Fibroblast of gingiva (primary cell): ENCODE data around the gene CXCL11.
A peak's percentile ranks its signal among the peaks of the same experiment; 100 is the strongest.
"Not testable (repeated sequence)": the region's sequence is repeated elsewhere in the genome, so short reads cannot be mapped to it uniquely, and the experiment has no call there.

ENCODE experiments used
- DNase-seq: peaks from one replicate; pipeline ENCODE4 v3.0.0-alpha.2; 2011; ENCODE audit warnings: low read depth

CXCL11 gene

GRCh38 chr4:76035799-76036380 is at the start of gene CXCL11:
TSS of gene CXCL11 (minus strand) at chr4:76036070. CDS start at chr4:76035987, 83 bp downstream.
- no peak for DNase-seq

- no peak for DNase-seq
Measured at GRCh38 chr4:76084542-76084941, 48.7 kb upstream of the CXCL11 start.

GRCh38 chr4:76083386-76083988 is 47.6 kb upstream of the CXCL11 start:
- no peak for DNase-seq

GRCh38 chr4:76078033-76078613 is 42.3 kb upstream of the CXCL11 start:
- DNase-seq, result peak; percentile 5

GRCh38 chr4:76074993-76075600 is 39.2 kb upstream of the CXCL11 start:
- no peak for DNase-seq

- DNase-seq, result no peak
Measured at GRCh38 chr4:76074468-76074867, 38.6 kb upstream of the CXCL11 start, which contains the start of gene ART3. TSS of gene ART3 (plus strand) at chr4:76074709. CDS start at chr4:76075890, 1,181 bp downstream.

GRCh38 chr4:76072760-76073159 is 36.9 kb upstream of the CXCL11 start:
- no peak for DNase-seq

GRCh38 chr4:76067652-76068286 is 31.9 kb upstream of the CXCL11 start:
- DNase-seq, result peak; percentile 56

- DNase-seq, result no peak
Measured at GRCh38 chr4:76066546-76066945, 30.7 kb upstream of the CXCL11 start.

GRCh38 chr4:76061982-76062381 is 26.1 kb upstream of the CXCL11 start:
- no peak for DNase-seq

- no peak for DNase-seq
Measured at GRCh38 chr4:76061421-76061820, 25.6 kb upstream of the CXCL11 start.

GRCh38 chr4:76060506-76060905 is 24.6 kb upstream of the CXCL11 start:
- no peak for DNase-seq

- no peak for DNase-seq
Measured at GRCh38 chr4:76059750-76060149, 23.9 kb upstream of the CXCL11 start.

GRCh38 chr4:76058888-76059426 is 23.1 kb upstream of the CXCL11 start:
- DNase-seq, result no peak

GRCh38 chr4:76058302-76058701 is 22.4 kb upstream of the CXCL11 start:
- DNase-seq, result no peak

- DNase-seq, result no peak
Measured at GRCh38 chr4:76055421-76055820, 19.6 kb upstream of the CXCL11 start.

GRCh38 chr4:76055016-76055415 is 19.1 kb upstream of the CXCL11 start:
- no peak for DNase-seq

GRCh38 chr4:76053730-76054129 is 17.9 kb upstream of the CXCL11 start:
- DNase-seq, result no peak

- DNase-seq, result not testable (repeated sequence)
Measured at GRCh38 chr4:76050560-76051050, 14.7 kb upstream of the CXCL11 start.

- DNase-seq, result not testable (repeated sequence)
Measured at GRCh38 chr4:76049860-76050416, 14.1 kb upstream of the CXCL11 start.

GRCh38 chr4:76044686-76045085 is 8.8 kb upstream of the CXCL11 start:
- DNase-seq, result not testable (repeated sequence)

GRCh38 chr4:76043306-76043705 is 7.4 kb upstream of the CXCL11 start:
- DNase-seq, result not testable (repeated sequence)
